Measurements from ENCODE around the gene STX1B. TPM values are rescaled to one million over a fixed set of nuclear protein-coding genes. Genes with fewer than 3 reads are reported as not detected.

STX1B gene
- total RNA-seq, 2 experiments from 2014 or later = 1.3 to 1.5 TPM

DNA sequence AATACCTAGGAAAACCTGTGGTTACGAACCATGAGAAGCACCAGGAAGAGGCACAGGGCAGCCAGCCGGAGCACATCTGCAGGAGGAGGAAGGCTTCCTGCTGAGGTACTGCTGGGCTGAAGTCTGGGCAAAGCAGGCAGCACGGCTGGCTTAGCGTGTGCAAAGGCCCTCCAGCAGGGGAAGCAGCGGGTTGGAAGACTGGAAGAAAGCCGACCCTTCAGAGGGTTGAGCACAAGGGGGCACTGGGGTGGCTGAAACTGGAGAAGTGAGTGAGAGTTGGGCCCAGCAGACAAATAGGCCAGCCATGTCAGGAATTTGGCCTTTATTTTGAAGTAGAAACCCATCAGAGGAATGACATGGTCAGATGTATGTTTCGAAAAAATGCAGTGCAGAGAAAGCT, 37.6 kb downstream of the STX1B start:
- H3K4me3 Mint-ChIP-seq = no peak overlapping the region
- intact Hi-C loops (cut with DNase I, micrococcal nuclease) = no loop called here
- ATAC-seq = no peak
- peaks cover 53% of the 10 kb centered on the region for H3K36me3 Mint-ChIP-seq (ENCODE audit: low read depth)
- no peak for DNase-seq
- CTCF ChIA-PET = interaction anchor here (0.6 to 1.6 kb wide), 2 partner anchors 9 to 896 kb away, joined by 3 read pairs; no protein-coding TSS in a partner anchor
- H3K9me3 Mint-ChIP-seq (ENCODE audit: low read depth) = no peaks in the 10 kb centered on the region
- H3K27ac Mint-ChIP-seq = no peak overlapping the region
- no peaks in the 10 kb centered on the region for H3K4me1 Mint-ChIP-seq
- POLR2A ChIA-PET = no interaction called here
- H3K27me3 Mint-ChIP-seq = no peaks in the 10 kb centered on the region

DNA sequence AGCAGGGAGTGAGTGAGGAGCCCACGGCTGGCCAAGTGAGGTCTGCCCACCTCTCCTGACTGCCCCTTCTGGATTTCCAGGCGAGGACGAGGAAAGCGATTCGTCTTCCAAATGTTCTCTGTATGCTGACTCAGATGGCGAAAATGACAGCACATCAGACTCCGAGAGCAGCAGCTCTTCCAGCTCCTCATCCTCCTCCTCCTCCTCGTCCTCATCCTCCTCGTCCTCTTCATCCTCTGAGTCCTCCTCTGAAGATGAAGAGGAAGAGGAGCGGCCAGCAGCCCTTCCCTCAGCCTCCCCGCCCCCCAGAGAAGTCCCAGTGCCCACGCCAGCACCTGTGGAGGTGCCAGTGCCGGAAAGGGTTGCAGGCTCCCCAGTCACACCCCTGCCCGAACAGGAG, 39.1 kb downstream of the STX1B start:
- ChIA-PET CTCF (interaction anchor here (0.9 to 1.6 kb wide), 2 partner anchors 11 to 14 kb away, joined by 3 to 4 read pairs; no protein-coding TSS in a partner anchor), POLR2A (no interaction called here)
- no peak overlapping the region for H3K4me3 Mint-ChIP-seq
- ATAC-seq (no peak), DNase-seq (no peak)
- intact Hi-C loops (cut with DNase I, micrococcal nuclease) = no loop called here
- H3K27me3 Mint-ChIP-seq = no peaks in the 10 kb centered on the region
- no peaks in the 10 kb centered on the region for H3K4me1 Mint-ChIP-seq
- H3K36me3 Mint-ChIP-seq (ENCODE audit: low read depth) = peaks cover 57% of the 10 kb centered on the region
- H3K9me3 Mint-ChIP-seq (ENCODE audit: low read depth) = no peaks in the 10 kb centered on the region
- H3K27ac Mint-ChIP-seq = no peak overlapping the region

DNA sequence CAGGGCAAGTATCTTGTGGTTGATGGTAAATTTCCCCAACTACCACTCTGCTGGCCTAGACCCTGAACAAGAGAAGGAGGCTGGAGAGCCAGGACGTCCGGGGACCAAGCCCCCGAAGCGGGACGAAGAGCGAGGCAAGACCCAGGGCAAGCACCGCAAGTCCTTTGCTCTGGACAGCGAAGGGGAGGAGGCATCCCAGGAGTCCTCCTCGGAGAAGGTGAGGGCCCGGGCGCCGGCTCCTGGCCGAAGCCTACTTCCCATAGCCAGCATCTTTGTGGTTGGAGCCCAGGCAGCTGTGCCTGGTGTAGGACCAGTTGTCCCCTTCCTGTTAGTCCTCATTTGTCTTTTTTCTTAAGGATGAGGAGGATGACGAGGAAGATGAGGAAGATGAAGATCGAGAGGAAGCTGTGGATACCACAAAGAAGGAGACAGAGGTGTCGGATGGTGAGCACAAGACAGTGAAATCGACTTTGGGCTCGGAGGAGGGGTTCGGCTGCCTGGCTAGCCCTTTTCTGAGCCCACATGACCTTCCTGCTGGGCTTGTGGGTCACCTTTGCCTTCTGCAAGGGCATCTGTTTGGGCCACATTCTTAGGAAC, 41.1 kb downstream of the STX1B start:
- DNase-seq (no peak), ATAC-seq (no peak)
- no peak overlapping the region for H3K4me3 Mint-ChIP-seq
- H3K27me3 Mint-ChIP-seq = no peaks in the 10 kb centered on the region
- ChIA-PET POLR2A (interaction anchor here (0.5 to 0.9 kb wide), 2 partner anchors 11 to 63 kb away, joined by 3 to 6 read pairs; no protein-coding TSS in a partner anchor), CTCF (interaction anchor here (0.6 to 1.3 kb wide), 3 partner anchors 125 to 148 kb away, joined by 3 read pairs; partner anchors contain the start of gene KAT8)
- no peaks in the 10 kb centered on the region for H3K9me3 Mint-ChIP-seq (ENCODE audit: low read depth)
- intact Hi-C loops (cut with DNase I, micrococcal nuclease) = no loop called here
- peaks cover 59% of the 10 kb centered on the region for H3K36me3 Mint-ChIP-seq (ENCODE audit: low read depth)
- H3K27ac Mint-ChIP-seq = no peak overlapping the region
- no peaks in the 10 kb centered on the region for H3K4me1 Mint-ChIP-seq

DNA sequence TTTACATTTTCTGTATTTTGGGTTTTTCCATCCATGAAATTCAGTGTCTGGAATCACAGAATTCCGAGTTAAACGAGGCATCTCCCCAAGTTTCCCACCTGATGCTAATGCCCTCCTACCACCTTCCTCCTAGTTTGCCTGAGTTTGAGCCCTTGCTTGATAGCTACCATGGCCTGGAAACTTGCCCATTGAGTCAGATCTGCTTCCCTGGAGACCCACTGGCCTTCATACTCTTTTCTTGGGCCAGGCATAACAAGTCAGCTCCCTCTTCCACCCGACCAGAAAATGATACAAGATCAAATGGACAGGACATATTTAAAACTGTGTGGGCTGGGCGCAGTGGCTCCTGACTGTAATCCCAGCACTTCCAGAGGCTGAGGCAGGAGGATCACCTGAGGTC, 42.6 kb downstream of the STX1B start:
- no peaks in the 10 kb centered on the region for H3K9me3 Mint-ChIP-seq (ENCODE audit: low read depth)
- no peak for DNase-seq
- H3K36me3 Mint-ChIP-seq (ENCODE audit: low read depth) = peaks cover 59% of the 10 kb centered on the region
- no peak overlapping the region for H3K4me3 Mint-ChIP-seq
- H3K4me1 Mint-ChIP-seq = peaks cover 3% of the 10 kb centered on the region
- no peak overlapping the region for H3K27ac Mint-ChIP-seq
- H3K27me3 Mint-ChIP-seq = no peaks in the 10 kb centered on the region
- intact Hi-C loops (cut with DNase I, micrococcal nuclease) = no loop called here
- POLR2A ChIA-PET = no interaction called here
- ATAC-seq = no peak
- CTCF ChIA-PET = interaction anchor here (0.7 kb wide), 1 partner anchor 43 kb away, joined by 3 read pairs; no protein-coding TSS in a partner anchor

DNA sequence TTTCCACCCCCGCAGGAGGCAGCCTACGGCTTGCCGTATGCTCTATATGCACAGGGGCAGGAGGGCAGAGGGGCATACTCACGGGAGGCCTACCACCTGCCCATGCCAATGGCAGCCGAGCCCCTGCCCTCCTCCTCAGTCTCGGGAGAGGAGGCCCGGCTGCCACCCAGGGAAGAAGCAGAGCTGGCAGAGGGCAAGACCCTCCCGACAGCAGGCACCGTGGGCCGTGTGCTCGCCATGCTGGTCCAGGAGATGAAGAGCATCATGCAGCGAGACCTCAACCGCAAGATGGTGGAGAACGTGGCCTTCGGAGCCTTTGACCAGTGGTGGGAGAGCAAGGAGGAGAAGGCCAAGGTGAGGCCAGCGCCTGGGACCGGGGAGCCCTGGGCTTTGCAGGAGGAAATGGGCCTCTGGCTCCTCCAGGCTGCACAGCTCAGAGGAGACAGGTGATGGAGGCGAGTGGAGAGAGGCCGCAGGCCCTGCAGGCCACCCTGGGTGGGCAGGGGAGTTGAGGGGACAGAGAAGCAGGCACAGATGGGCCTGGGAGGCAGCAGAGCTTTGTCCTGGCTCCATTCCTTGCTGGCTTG, 44.3 kb downstream of the STX1B start:
- intact Hi-C loops (cut with DNase I, micrococcal nuclease) = no loop called here
- no peak overlapping the region for H3K4me3 Mint-ChIP-seq
- peaks cover 3% of the 10 kb centered on the region for H3K4me1 Mint-ChIP-seq
- peaks cover 56% of the 10 kb centered on the region for H3K36me3 Mint-ChIP-seq (ENCODE audit: low read depth)
- POLR2A ChIA-PET = no interaction called here
- no peaks in the 10 kb centered on the region for H3K9me3 Mint-ChIP-seq (ENCODE audit: low read depth)
- no peaks in the 10 kb centered on the region for H3K27me3 Mint-ChIP-seq
- DNase-seq (no peak), ATAC-seq (no peak)
- CTCF ChIA-PET = interaction anchor here (0.6 kb wide), 1 partner anchor 17 kb away, joined by 3 read pairs; no protein-coding TSS in a partner anchor
- no peak overlapping the region for H3K27ac Mint-ChIP-seq

DNA sequence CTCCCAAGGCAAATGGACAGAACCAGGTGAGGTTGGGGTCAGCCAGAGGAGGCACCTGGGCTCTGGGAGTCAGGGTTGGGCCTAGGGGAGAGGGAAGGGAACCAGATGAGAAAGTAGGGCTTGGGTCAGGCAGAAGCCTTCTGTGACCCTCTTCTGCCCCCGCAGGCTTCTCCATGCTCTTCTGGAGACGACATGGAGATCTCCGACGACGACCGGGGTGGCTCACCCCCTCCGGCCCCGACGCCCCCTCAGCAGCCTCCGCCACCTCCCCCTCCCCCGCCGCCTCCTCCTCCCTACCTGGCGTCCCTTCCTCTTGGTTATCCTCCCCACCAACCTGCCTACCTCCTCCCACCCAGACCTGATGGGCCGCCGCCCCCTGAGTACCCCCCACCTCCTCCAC, 45.0 kb downstream of the STX1B start:
- H3K4me1 Mint-ChIP-seq = peaks cover 5% of the 10 kb centered on the region
- H3K27ac Mint-ChIP-seq = no peak overlapping the region
- ATAC-seq = no peak
- H3K9me3 Mint-ChIP-seq (ENCODE audit: low read depth) = no peaks in the 10 kb centered on the region
- no peak overlapping the region for H3K4me3 Mint-ChIP-seq
- no peaks in the 10 kb centered on the region for H3K27me3 Mint-ChIP-seq
- ChIA-PET POLR2A (no interaction called here), CTCF (no interaction called here)
- peaks cover 53% of the 10 kb centered on the region for H3K36me3 Mint-ChIP-seq (ENCODE audit: low read depth)
- intact Hi-C loops (cut with DNase I, micrococcal nuclease) = no loop called here
- no peak for DNase-seq

DNA sequence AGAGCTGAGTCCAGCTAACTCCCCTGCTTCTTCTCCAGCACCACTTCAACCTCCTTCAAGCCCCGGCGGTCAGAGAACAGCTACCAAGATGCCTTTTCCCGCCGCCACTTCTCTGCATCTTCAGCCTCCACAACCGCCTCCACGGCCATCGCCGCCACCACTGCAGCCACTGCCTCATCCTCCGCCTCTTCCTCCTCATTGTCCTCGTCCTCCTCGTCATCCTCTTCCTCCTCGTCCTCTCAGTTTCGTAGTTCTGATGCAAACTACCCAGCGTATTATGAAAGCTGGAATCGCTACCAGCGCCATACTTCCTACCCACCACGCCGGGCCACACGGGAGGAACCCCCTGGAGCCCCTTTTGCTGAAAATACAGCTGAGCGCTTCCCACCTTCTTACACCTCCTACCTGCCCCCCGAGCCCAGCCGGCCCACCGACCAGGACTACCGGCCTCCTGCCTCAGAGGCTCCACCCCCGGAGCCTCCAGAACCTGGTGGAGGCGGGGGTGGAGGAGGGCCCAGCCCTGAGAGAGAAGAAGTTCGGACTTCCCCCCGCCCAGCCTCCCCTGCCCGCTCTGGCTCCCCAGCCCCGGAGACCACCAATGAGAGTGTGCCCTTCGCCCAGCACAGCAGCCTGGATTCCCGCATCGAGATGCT, 45.7 kb downstream of the STX1B start:
- H3K27me3 Mint-ChIP-seq = no peaks in the 10 kb centered on the region
- POLR2A ChIA-PET = no interaction called here
- no peak overlapping the region for H3K27ac Mint-ChIP-seq
- no peaks in the 10 kb centered on the region for H3K9me3 Mint-ChIP-seq (ENCODE audit: low read depth)
- DNase-seq (no peak), ATAC-seq (no peak)
- H3K36me3 Mint-ChIP-seq (ENCODE audit: low read depth) = peaks cover 60% of the 10 kb centered on the region
- CTCF ChIA-PET = interaction anchor here (0.5 to 0.9 kb wide), 4 partner anchors 9 to 902 kb away, joined by 3 to 4 read pairs (median 4); no protein-coding TSS in a partner anchor
- peaks cover 12% of the 10 kb centered on the region for H3K4me1 Mint-ChIP-seq
- no peak overlapping the region for H3K4me3 Mint-ChIP-seq
- intact Hi-C loops (cut with DNase I, micrococcal nuclease) = no loop called here

DNA sequence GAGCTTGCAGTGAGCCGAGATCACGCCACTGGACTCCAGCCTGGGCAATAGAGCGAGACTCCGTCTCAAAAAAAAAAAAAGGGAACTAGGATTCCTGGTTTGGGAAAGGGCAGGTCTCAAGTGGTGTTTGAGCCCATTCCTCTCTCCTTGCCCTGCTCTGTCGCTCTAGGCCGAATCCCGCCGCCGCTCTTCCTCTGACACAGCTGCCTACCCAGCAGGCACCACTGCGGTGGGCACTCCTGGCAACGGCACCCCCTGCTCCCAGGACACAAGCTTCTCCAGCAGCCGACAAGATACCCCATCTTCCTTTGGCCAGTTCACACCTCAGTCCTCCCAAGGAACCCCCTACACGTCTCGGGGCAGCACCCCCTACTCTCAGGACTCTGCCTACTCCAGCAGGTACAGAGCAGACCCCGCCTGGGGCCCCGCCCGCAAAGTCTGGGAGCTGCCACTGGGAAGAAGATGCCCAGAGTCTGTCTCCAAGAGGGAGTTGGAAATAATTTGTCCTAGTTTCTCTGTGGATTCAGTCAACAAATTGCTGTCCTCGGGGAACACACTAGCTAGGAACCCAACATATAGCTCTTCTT, 46.4 kb downstream of the STX1B start:
- DNase-seq (no peak), ATAC-seq (no peak)
- H3K4me1 Mint-ChIP-seq = peaks cover 19% of the 10 kb centered on the region
- no peaks in the 10 kb centered on the region for H3K9me3 Mint-ChIP-seq (ENCODE audit: low read depth)
- ChIA-PET CTCF (interaction anchor here (0.5 to 0.9 kb wide), 4 partner anchors 8 to 903 kb away, joined by 3 to 4 read pairs (median 4); no protein-coding TSS in a partner anchor), POLR2A (interaction anchor here (0.7 kb wide), 1 partner anchor 29 kb away, joined by 3 read pairs; no protein-coding TSS in a partner anchor)
- H3K27me3 Mint-ChIP-seq = no peaks in the 10 kb centered on the region
- H3K27ac Mint-ChIP-seq = no peak overlapping the region
- no peak overlapping the region for H3K4me3 Mint-ChIP-seq
- H3K36me3 Mint-ChIP-seq (ENCODE audit: low read depth) = peaks cover 67% of the 10 kb centered on the region
- intact Hi-C loops (cut with DNase I, micrococcal nuclease) = no loop called here

DNA sequence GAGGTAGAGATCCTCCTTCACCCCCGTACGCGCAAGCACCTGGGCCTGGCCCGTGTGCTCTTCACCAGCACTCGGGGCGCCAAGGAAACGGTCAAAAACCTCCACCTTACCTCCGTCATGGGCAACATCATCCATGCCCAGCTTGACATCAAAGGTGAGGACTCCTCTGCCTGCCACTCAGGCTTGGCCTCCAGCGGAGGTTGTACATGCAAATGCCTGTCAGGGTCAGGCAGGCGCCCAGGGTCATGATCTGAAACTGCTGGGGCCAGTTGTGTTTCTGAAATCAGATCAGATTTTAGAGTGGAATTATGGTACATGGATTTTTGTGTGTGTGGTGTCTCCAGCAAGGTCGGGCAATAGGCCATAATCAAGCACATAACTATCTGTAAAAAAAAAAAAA, 49.1 kb downstream of the STX1B start:
- DNase-seq (no peak), ATAC-seq (no peak)
- intact Hi-C loops (cut with DNase I, micrococcal nuclease) = no loop called here
- peaks cover 31% of the 10 kb centered on the region for H3K4me1 Mint-ChIP-seq
- ChIA-PET POLR2A (no interaction called here), CTCF (interaction anchor here (1.0 kb wide), 1 partner anchor 17 kb away, joined by 3 read pairs; no protein-coding TSS in a partner anchor)
- no peaks in the 10 kb centered on the region for H3K27me3 Mint-ChIP-seq
- peaks cover 59% of the 10 kb centered on the region for H3K36me3 Mint-ChIP-seq (ENCODE audit: low read depth)
- no peak overlapping the region for H3K27ac Mint-ChIP-seq
- H3K9me3 Mint-ChIP-seq (ENCODE audit: low read depth) = no peaks in the 10 kb centered on the region
- H3K4me3 Mint-ChIP-seq = no peak overlapping the region

DNA sequence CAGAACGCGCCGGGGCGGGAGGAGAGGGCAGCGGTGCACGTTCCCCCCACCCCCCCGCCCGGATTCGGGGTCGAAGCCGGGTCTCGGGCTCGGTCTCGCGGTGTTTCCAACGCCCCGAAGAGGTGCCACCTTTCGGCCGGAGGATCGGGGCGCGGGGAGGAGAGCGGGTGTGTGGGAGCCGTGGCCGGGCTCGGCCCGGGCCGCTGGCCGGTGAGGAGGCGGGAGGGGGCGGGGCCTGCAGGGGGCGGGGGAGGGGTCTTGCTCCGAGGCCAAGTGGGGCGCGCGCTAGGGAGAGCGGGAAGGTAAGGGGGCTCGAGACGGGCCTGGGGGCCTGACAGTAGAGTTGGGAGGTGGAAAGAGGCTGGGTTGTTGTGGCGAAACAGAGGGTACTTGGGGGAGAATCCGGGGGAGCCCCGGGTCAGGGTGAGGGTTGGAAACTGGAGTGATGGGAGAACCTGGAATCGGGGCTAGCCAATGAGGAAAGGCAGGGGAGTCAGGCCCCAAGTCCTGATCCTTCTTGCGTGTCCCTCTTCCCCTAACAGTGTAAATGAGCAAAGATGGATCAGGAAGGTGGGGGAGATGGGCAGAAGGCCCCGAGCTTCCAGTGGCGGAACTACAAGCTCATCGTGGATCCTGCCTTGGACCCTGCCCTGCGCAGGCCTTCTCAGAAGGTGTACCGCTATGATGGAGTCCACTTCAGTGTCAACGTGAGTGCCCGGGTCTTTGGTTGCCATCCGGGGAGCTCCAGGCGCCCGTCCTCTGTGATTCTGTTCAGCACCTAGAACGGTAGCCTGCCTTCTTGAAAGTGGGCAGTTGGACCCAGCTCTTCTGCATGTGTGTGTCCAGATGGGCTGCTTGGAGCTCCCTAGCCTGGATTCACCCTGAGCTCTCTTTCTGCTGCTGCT, 52.0 kb downstream of the STX1B start:
- intact Hi-C loops (cut with DNase I, micrococcal nuclease) = loop anchor here (5.0 to 10.0 kb wide), 3 partner anchors 184 to 906 kb away; partner anchors contain the start of gene ZNF843 (in 1 of the 2)
- ChIA-PET CTCF (interaction anchor here (0.6 to 2.2 kb wide), 5 partner anchors 16 to 39 kb away, joined by 3 to 10 read pairs (median 3); partner anchors contain the start of gene HSD3B7), POLR2A (interaction anchor here (0.9 to 1.2 kb wide), 2 partner anchors 12 to 153 kb away, joined by 3 to 4 read pairs; no protein-coding TSS in a partner anchor)
- no peaks in the 10 kb centered on the region for H3K9me3 Mint-ChIP-seq (ENCODE audit: low read depth)
- no peak for ATAC-seq
- no peak for DNase-seq
- peaks cover 40% of the 10 kb centered on the region for H3K4me1 Mint-ChIP-seq
- peak overlapping the region; percentile 87 for H3K27ac Mint-ChIP-seq
- H3K27me3 Mint-ChIP-seq = no peaks in the 10 kb centered on the region
- peak overlapping the region; percentile 93 for H3K4me3 Mint-ChIP-seq
- H3K36me3 Mint-ChIP-seq (ENCODE audit: low read depth) = peaks cover 43% of the 10 kb centered on the region

All from activated CD4-positive, alpha-beta T cell treated with anti-CD3 and anti-CD28 coated beads for 36 hours (primary cell).